ENCODE results near the gene RXRB. TPM values are rescaled to one million over a fixed set of nuclear protein-coding genes. Genes with fewer than 3 reads are reported as not detected.

The RXRB gene
- total and polyA plus RNA-seq, 2 of the 13 experiments (the other 11 are each of a cell fraction or from before 2014, with no cell fraction given) = 26.7 to 55.7 TPM

GRCh38 chr6:33208091-33208967 is 7.9 kb upstream of the RXRB start, which contains the start of gene RING1 (continued):
- TF ChIP-seq MYPOP (CRISPR knock-in tag; IDR thresholded peaks at IDR 0.05) = peak; percentile 66; the same call in 1 of the 2 replicates
- TF ChIP-seq SP140L (CRISPR knock-in tag; IDR thresholded peaks at IDR 0.05; ENCODE audit: borderline replicate concordance) = no peak
- TF ChIP-seq CENPBD1 (CRISPR knock-in tag; IDR thresholded peaks at IDR 0.05; ENCODE audit: borderline replicate concordance, low read depth) = no peak
- TF ChIP-seq ZNF670 (CRISPR knock-in tag; IDR thresholded peaks at IDR 0.05; ENCODE audit: borderline replicate concordance) = 0 out of 2 replicates have a peak, but pooled peaks have one; percentile 13
- 0 out of 2 replicates have a peak, but pooled peaks have one; percentile 58 for TF ChIP-seq ZNF317 (CRISPR knock-in tag; IDR thresholded peaks at IDR 0.05)
- peak; percentile 87; the same call in 1 of the 2 replicates for TF ChIP-seq ZNF83 (CRISPR knock-in tag; IDR thresholded peaks at IDR 0.05; ENCODE audit: borderline replicate concordance)
- TF ChIP-seq TCF7 (IDR thresholded peaks at IDR 0.05; ENCODE audit: low read depth) = no peak
- no peak for TF ChIP-seq CREB3 (CRISPR knock-in tag; IDR thresholded peaks at IDR 0.05)
- no peak for TF ChIP-seq ZNF337 (CRISPR knock-in tag; IDR thresholded peaks at IDR 0.05; ENCODE audit: borderline replicate concordance, low read depth)
- TF ChIP-seq ZNF512 (CRISPR knock-in tag; IDR thresholded peaks at IDR 0.05) = no peak
- no peak for TF ChIP-seq FIP1L1 (IDR thresholded peaks at IDR 0.05; ENCODE audit: borderline replicate concordance, insufficient read depth, low read depth, low read length)
- TF ChIP-seq ZFP1 (CRISPR knock-in tag; IDR thresholded peaks at IDR 0.05) = no peak
- peak; percentile 54 for TF ChIP-seq KLF6 (CRISPR knock-in tag; IDR thresholded peaks at IDR 0.05)
- peak; percentile 34; the same call in 1 of the 2 replicates for TF ChIP-seq SMAD3 (CRISPR knock-in tag; IDR thresholded peaks at IDR 0.05)
- peak; percentile 41; the same call in 1 of the 2 replicates for TF ChIP-seq ATF5 (CRISPR knock-in tag; IDR thresholded peaks at IDR 0.05; ENCODE audit: low read depth)
- peak; percentile 69; the same call in 1 of the 2 replicates for TF ChIP-seq ZNF792 (CRISPR knock-in tag; IDR thresholded peaks at IDR 0.05)
- 0 out of 2 replicates have a peak, but pooled peaks have one; percentile 73 for TF ChIP-seq SIN3A (IDR thresholded peaks at IDR 0.05; ENCODE audit: borderline replicate concordance, low read depth, low read length)
- no peak for TF ChIP-seq ZNF24 (IDR thresholded peaks at IDR 0.05)
- no peak for TF ChIP-seq ZMAT5 (CRISPR knock-in tag; IDR thresholded peaks at IDR 0.05; ENCODE audit: borderline replicate concordance, low read depth)
- peak; percentile 81; the same call in 1 of the 2 replicates for TF ChIP-seq HBP1 (CRISPR knock-in tag; IDR thresholded peaks at IDR 0.05; ENCODE audit: low read depth)
- TF ChIP-seq MED8 (CRISPR knock-in tag; IDR thresholded peaks at IDR 0.05; ENCODE audit: insufficient replicate concordance) = peak; percentile 33
- TF ChIP-seq NAIF1 (CRISPR knock-in tag; IDR thresholded peaks at IDR 0.05; ENCODE audit: borderline replicate concordance) = no peak
